Karpas-422 (cell line): ENCODE measurements around the gene LMAN1L. TPM values are rescaled to one million over a fixed set of nuclear protein-coding genes. Genes with fewer than 3 reads are reported as not detected.

ENCODE experiments used
- DNase-seq: peaks from one replicate; pipeline ENCODE4 v3.0.0-alpha.2; 2015
- H2AFZ ChIP-seq: fragments of 200-600 bp; sonication (generic); 2 replicates; pipeline ENCODE4 v1.6.1; 2014; ENCODE audit warnings: antibody characterized with exemption, low read length, mixed read lengths
- H3K27ac ChIP-seq: fragments of 200-600 bp; sonication (generic); 2 replicates; pipeline ENCODE4 v1.5.1; 2014; ENCODE audit warnings: mild to moderate bottlenecking, low read length, moderate library complexity
- H3K27me3 ChIP-seq: fragments of 200-600 bp; sonication (generic); 2 replicates; pipeline ENCODE4 v1.6.1; 2014; ENCODE audit warnings: low read length, mixed read lengths
- H3K36me3 ChIP-seq: fragments of 200-600 bp; sonication (generic); 2 replicates; pipeline ENCODE4 v1.6.1; 2014; ENCODE audit warnings: low read length, mixed read lengths; ENCODE audit not compliant: insufficient read depth
- H3K4me1 ChIP-seq: fragments of 200-600 bp; sonication (generic); 2 replicates; pipeline ENCODE4 v1.6.1; 2014; ENCODE audit warnings: mild to moderate bottlenecking, low read length, mixed read lengths
- H3K4me2 ChIP-seq: fragments of 200-600 bp; sonication (generic); 2 replicates; pipeline ENCODE4 v1.6.1; 2014; ENCODE audit warnings: low read length, low read depth, mild to moderate bottlenecking; ENCODE audit not compliant: poor library complexity, severe bottlenecking
- H3K4me3 ChIP-seq: fragments of 200-600 bp; sonication (generic); 2 replicates; pipeline ENCODE4 v1.5.1; 2014; ENCODE audit warnings: mild to moderate bottlenecking, antibody characterized with exemption, low read length, mixed read lengths
- H3K79me2 ChIP-seq: fragments of 200-600 bp; sonication (generic); 2 replicates; pipeline ENCODE4 v1.6.1; 2014; ENCODE audit warnings: mild to moderate bottlenecking, low read length, mixed read lengths
- H3K9ac ChIP-seq: fragments of 200-600 bp; sonication (generic); 2 replicates; pipeline ENCODE4 v1.6.0; 2014; ENCODE audit warnings: low read length
- H3K9me2 ChIP-seq: fragments of 200-600 bp; sonication (generic), shearing (Covaris generic); replicated peaks from 2 replicates; pipeline ENCODE4 v1.6.0; 2014; ENCODE audit warnings: mild to moderate bottlenecking, low read length, moderate library complexity; ENCODE audit not compliant: insufficient read depth
- H3K9me3 ChIP-seq: fragments of 300-700, 200-600 bp; sonication (generic); 2 replicates; pipeline ENCODE4 v1.6.1; 2014; ENCODE audit warnings: low read length, mixed read lengths
- H4K20me1 ChIP-seq: fragments of 200-600 bp; sonication (generic); 2 replicates; pipeline ENCODE4 v1.6.1; 2014; ENCODE audit warnings: mild to moderate bottlenecking, antibody characterized with exemption, low read length, low read depth; ENCODE audit not compliant: insufficient read depth
- total RNA-seq: library from RNA; depleted of rRNA; stranded (reverse); fragments of >200 nt; shearing (Covaris generic); gene quantifications from 2 replicates; pipeline ENCODE4 v1.2.3, GENCODE V29; 2014; ENCODE audit warnings: low replicate concordance

Gene LMAN1L
- total RNA-seq, 1 experiment from 2014 or later, result 3.3 TPM

GRCh38 chr15:74773329-74773728 is 39.3 kb upstream of the LMAN1L start:
- no peaks in the 10 kb centered on the region; the same call in 1 of the 2 replicates for H4K20me1 ChIP-seq
- no peaks in the 10 kb centered on the region for H3K9me3 ChIP-seq
- peak overlapping the region; percentile 100 for H3K27ac ChIP-seq
- no peaks in the 10 kb centered on the region for H3K9me2 ChIP-seq
- H3K27me3 ChIP-seq, result no peaks in the 10 kb centered on the region
- H3K4me2 ChIP-seq, result peak overlapping the region; percentile 72
- H3K4me1 ChIP-seq, result peaks cover 91% of the 10 kb centered on the region
- H3K9ac ChIP-seq, result peak overlapping the region; percentile 73
- H3K79me2 ChIP-seq, result 0 out of 2 replicates have a peak, but pooled peaks cover 3% of the 10 kb centered on the region
- H3K4me3 ChIP-seq, result peak overlapping the region; percentile 48
- peak; percentile 69 for DNase-seq
- H3K36me3 ChIP-seq, result no peaks in the 10 kb centered on the region
- no peak overlapping the region for H2AFZ ChIP-seq

DNA sequence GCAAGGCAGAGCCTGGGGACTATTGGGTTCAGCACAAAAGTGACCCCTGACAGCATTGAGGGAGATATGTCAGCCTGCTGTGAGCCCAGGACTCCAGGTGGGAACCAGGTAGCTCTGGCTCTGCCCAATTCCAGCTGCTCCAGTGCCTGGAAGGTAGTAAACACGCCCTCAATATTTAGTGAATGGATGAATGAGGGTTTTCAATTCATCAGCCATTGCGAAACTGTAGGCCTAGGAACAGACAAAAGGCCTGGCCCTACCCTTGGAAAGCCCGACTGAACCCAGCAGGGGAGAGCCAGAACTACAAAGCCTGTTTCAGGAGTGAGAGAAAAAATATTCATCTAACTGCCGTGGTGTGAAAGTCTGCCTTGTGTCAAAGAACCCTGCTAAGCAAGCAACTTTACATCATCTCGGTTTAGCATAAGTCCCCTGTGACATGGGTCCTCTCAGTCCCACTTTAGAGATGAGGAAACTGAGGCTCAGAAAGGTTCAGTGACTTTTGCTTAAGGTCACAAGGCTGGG is 38.8 kb upstream of the LMAN1L start:
- Histone ChIP-seq H3K9ac (peak overlapping the region; percentile 73), H3K4me3 (peak overlapping the region; percentile 48), H3K36me3 (no peaks in the 10 kb centered on the region)

GRCh38 chr15:74775132-74775562 is 37.5 kb upstream of the LMAN1L start:
- H3K27ac ChIP-seq, result peak overlapping the region; percentile 100
- H3K9me2 ChIP-seq, result no peaks in the 10 kb centered on the region
- H3K4me1 ChIP-seq, result peaks cover 97% of the 10 kb centered on the region
- peak overlapping the region; percentile 47; the same call in 1 of the 2 replicates for H3K4me3 ChIP-seq
- peak; percentile 89 for DNase-seq
- H3K4me2 ChIP-seq, result peak overlapping the region; percentile 72
- peak overlapping the region; percentile 73 for H3K9ac ChIP-seq
- H3K9me3 ChIP-seq, result no peaks in the 10 kb centered on the region
- no peaks in the 10 kb centered on the region for H3K27me3 ChIP-seq
- no peaks in the 10 kb centered on the region; the same call in 1 of the 2 replicates for H4K20me1 ChIP-seq
- 0 out of 2 replicates have a peak, but pooled peaks cover 3% of the 10 kb centered on the region for H3K79me2 ChIP-seq
- no peak overlapping the region for H2AFZ ChIP-seq
- no peaks in the 10 kb centered on the region for H3K36me3 ChIP-seq

More for the DNA sequence above, 38.8 kb upstream of the LMAN1L start:
- H3K4me2 ChIP-seq, result peak overlapping the region; percentile 72
- H3K9me3 ChIP-seq, result no peaks in the 10 kb centered on the region
- no peaks in the 10 kb centered on the region for H3K9me2 ChIP-seq
- H3K27ac ChIP-seq, result peak overlapping the region; percentile 100
- DNase-seq, result peak; percentile 61
- H2AFZ ChIP-seq, result no peak overlapping the region
- no peaks in the 10 kb centered on the region for H3K27me3 ChIP-seq
- H3K4me1 ChIP-seq, result peaks cover 93% of the 10 kb centered on the region
- H4K20me1 ChIP-seq, result no peaks in the 10 kb centered on the region; the same call in 1 of the 2 replicates
- H3K79me2 ChIP-seq, result 0 out of 2 replicates have a peak, but pooled peaks cover 3% of the 10 kb centered on the region

GRCh38 chr15:74775894-74776293 is 36.7 kb upstream of the LMAN1L start:
- peak overlapping the region; percentile 72 for H3K4me2 ChIP-seq
- H3K27ac ChIP-seq, result peak overlapping the region; percentile 100
- no peaks in the 10 kb centered on the region; the same call in 1 of the 2 replicates for H4K20me1 ChIP-seq
- peak overlapping the region; percentile 47; the same call in 1 of the 2 replicates for H3K4me3 ChIP-seq
- H3K27me3 ChIP-seq, result no peaks in the 10 kb centered on the region
- H3K9ac ChIP-seq, result peak overlapping the region; percentile 73
- no peak overlapping the region for H2AFZ ChIP-seq
- no peaks in the 10 kb centered on the region for H3K9me3 ChIP-seq
- no peaks in the 10 kb centered on the region for H3K9me2 ChIP-seq
- peaks cover 100% of the 10 kb centered on the region for H3K4me1 ChIP-seq
- DNase-seq, result peak; percentile 57
- H3K79me2 ChIP-seq, result 0 out of 2 replicates have a peak, but pooled peaks cover 3% of the 10 kb centered on the region
- H3K36me3 ChIP-seq, result no peaks in the 10 kb centered on the region

DNA sequence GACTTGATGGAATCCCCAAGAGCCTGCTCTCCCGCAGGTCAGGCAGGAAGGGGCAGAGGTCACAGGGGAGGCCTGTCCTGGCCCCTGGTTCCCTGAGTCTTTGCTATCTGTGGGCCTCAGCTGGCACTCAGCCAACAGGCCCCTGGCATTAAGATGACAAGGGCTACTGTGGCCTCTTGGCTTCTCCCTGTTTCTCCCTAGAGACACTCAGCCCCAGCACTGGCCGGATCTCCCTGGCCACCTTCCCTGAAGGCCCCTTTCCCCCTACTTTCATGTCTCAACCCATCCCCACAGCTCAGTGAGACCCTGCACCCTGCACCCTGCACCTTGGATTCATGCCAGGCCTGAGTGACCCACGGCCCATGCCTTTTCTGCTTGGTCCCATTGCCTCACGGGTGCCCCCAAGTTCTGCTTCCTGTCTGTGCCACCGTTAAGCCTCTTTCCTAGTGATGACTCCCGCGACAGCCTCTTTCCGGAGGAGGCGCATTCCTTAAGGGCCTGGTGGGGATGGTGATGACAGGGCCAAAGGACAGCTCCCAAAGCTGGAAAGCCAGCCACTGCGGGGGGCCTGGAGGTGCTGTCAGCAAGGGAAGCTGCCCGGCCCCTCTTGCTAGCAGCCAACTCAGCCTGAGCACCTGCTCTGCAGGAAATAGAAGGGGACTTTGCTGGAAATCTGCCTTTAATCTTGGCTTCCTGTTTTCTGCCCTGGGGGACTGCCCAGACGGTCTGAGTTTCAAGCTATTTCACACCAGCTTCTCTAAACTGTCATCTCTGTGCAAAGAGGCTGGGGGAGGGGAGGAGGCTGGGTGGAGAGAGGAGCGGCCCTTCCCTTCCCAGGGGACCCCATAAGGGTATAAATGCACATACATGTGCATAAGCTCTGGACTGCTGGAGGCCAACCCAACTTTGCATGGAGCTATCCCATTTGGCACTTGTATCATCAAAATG is 35.5 kb upstream of the LMAN1L start:
- Histone ChIP-seq H3K9me3 (no peaks in the 10 kb centered on the region), H3K27ac (peak overlapping the region; percentile 100), H3K27me3 (no peaks in the 10 kb centered on the region), H3K9ac (peak overlapping the region; percentile 85), H3K79me2 (peaks cover 6% of the 10 kb centered on the region; the same call in 1 of the 2 replicates), H3K9me2 (no peaks in the 10 kb centered on the region), H3K4me2 (peak overlapping the region; percentile 68), H3K36me3 (no peaks in the 10 kb centered on the region), H3K4me3 (peak overlapping the region; percentile 55), H4K20me1 (no peaks in the 10 kb centered on the region), H2AFZ (no peak overlapping the region), H3K4me1 (peaks cover 96% of the 10 kb centered on the region)
- peak; percentile 99 for DNase-seq

DNA sequence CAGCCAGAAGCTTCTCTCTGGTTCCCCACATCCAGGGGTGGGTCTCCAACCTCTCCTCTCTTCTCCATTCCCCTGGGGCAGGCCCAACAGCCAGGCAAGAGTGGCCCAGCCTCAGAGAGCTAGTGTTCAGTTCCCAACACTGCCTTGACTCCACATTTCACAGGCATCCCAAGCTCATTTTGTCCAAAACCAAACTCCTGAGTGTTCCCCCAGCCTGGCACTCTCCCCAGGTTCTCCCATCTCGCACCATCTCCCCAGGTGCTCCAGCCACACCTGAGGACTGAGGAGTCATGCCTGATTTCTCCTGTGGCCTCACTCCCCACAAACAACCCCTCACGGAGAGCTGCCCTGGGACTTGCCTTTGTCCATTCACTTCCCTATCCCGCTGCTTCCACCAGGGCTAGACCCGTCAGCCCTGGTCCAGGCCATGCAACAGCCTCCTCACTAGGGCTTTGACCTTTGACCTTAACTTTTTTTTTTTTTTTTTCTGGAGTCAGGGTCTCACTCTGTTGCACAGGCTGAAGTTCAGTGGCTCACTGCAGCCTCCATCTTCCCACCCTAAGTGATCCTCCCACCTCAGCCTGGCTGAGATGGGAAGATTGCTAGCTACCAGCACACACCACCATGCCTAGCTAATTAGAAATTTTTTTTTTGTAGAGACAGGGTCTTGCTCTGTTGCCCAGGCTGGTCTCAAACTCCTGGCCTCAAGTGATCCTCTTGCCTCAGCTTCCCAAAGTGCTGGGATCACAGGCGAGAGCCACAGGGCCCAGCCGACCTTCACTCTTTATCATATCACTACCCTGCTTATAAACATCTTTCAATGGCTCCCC is 34.7 kb upstream of the LMAN1L start:
- Histone ChIP-seq H3K4me1 (peaks cover 91% of the 10 kb centered on the region), H2AFZ (no peak overlapping the region), H3K9me3 (no peaks in the 10 kb centered on the region), H4K20me1 (no peaks in the 10 kb centered on the region), H3K4me3 (peak overlapping the region; percentile 37), H3K36me3 (no peaks in the 10 kb centered on the region; the same call in 1 of the 2 replicates), H3K27ac (peak overlapping the region; percentile 100), H3K79me2 (peaks cover 10% of the 10 kb centered on the region), H3K4me2 (peak overlapping the region; percentile 68), H3K9me2 (no peaks in the 10 kb centered on the region), H3K9ac (peak overlapping the region; percentile 80), H3K27me3 (no peaks in the 10 kb centered on the region)
- peak; percentile 86 for DNase-seq

- H3K4me1 ChIP-seq, result peaks cover 91% of the 10 kb centered on the region
- H3K4me2 ChIP-seq, result peak overlapping the region; percentile 68
- H3K36me3 ChIP-seq, result no peaks in the 10 kb centered on the region; the same call in 1 of the 2 replicates
- H3K9me2 ChIP-seq, result no peaks in the 10 kb centered on the region
- peak; percentile 64 for DNase-seq
- no peaks in the 10 kb centered on the region for H4K20me1 ChIP-seq
- H3K79me2 ChIP-seq, result peaks cover 13% of the 10 kb centered on the region
- no peaks in the 10 kb centered on the region for H3K9me3 ChIP-seq
- H3K27me3 ChIP-seq, result no peaks in the 10 kb centered on the region
- H3K9ac ChIP-seq, result peak overlapping the region; percentile 80
- no peak overlapping the region for H2AFZ ChIP-seq
- H3K27ac ChIP-seq, result peak overlapping the region; percentile 100
- H3K4me3 ChIP-seq, result no peak overlapping the region
Measured at GRCh38 chr15:74778599-74778970, 34.0 kb upstream of the LMAN1L start.
